Ovary (tissue), 9 donors: ENCODE results near the gene KCNQ5. TPM values are rescaled to one million over a fixed set of nuclear protein-coding genes. Genes with fewer than 3 reads are reported as not detected.
A peak's percentile ranks its signal among the peaks of the same experiment; 100 is the strongest.

ENCODE experiments used
- DNase-seq, 5 donors: peaks; one replicate each; pipeline ENCODE4 v3.0.0-alpha.2; 2019 to 2020
- H3K27ac ChIP-seq, 2 donors: fragments of 200-600 bp; one replicate each; pipeline versions ENCODE4 v1.5.1 to v1.8.0; 2019 to 2022
- H3K27me3 ChIP-seq: fragments of 200-600 bp; one replicate; pipeline ENCODE4 v1.8.0; 2022
- H3K36me3 ChIP-seq: fragments of 200-600 bp; sonication (generic); one replicate; pipeline ENCODE4 v1.5.1; 2019
- H3K4me1 ChIP-seq: one replicate; pipeline ENCODE4 v1.8.1; 2013; ENCODE audit warnings: mild to moderate bottlenecking, moderate library complexity; ENCODE audit not compliant: insufficient read depth
- H3K4me3 ChIP-seq: fragments of 200-600 bp; sonication (generic); one replicate; pipeline ENCODE4 v1.5.1; 2017
- H3K9me3 ChIP-seq, 2 donors: fragments of 200-600 bp in 1 of 2; sonication (generic) in 1 of 2; one replicate each; pipeline versions ENCODE4 v1.5.1 to v1.8.1; 2013 to 2019; ENCODE audit warnings: mild to moderate bottlenecking in 1 of 2, moderate library complexity in 1 of 2
- EP300 ChIP-seq: sonication (generic); formaldehyde crosslinking; IDR thresholded peaks from one replicate; pipeline ENCODE4 v1.6.1; 2017; ENCODE audit warnings: antibody characterized with exemption
- POLR2A ChIP-seq: fragments of 450-650 bp; IDR thresholded peaks from one replicate; pipeline ENCODE4 v1.6.1; 2017; ENCODE audit warnings: antibody characterized with exemption, mild to moderate bottlenecking, moderate library complexity
- WGBS, 3 donors: extraction: QIAGEN DNeasy Blood & Tissue Kit in 1 of 3; methylation state at CpG; one replicate each; pipeline versions ENCODE4 v1.1.5 to v1.1.7; 2013 to 2017; 5-methylcytosine and 5-hydroxymethylcytosine counted together
- intact Hi-C, 4 donors: fragments of 100-400 bp; cut with DNase I; formaldehyde crosslinking; loops; one replicate each; pipeline versions ENCODE4 v1.11.0 to v1.15.1; 2022 to 2023
- polyA plus RNA-seq, 2 donors: library from polyadenylated mRNA; stranded (reverse); fragments of 200-250 nt in 1 of 2; fragments of 350-450 nt in 1 of 2; fragmentation: Illumina TruSeq in 1 of 2; extraction: RNeasy Lipid Tissue Mini Kit (QIAGEN cat#74804) in 1 of 2; gene quantifications; one replicate each; pipeline ENCODE4 v1.2.3, GENCODE V29; 2013 to 2014
- total RNA-seq, 7 donors: library from RNA; depleted of rRNA in 2 of 7; stranded (reverse); fragments of >200 nt in 2 of 7; fragmentation: NEBNext Ultra II Directional in 3 of 7; extraction: Animal tissue kit (Norgen Biotek cat#: 25700) in 3 of 7; gene quantifications; one replicate each; pipeline versions ENCODE4 v1.1.0 to v1.2.4, GENCODE V29; 2016 to 2023
- TF ChIP-seq, protein P1 (sequence below), 3 donors: fragments of 450-650 bp in 2 of 3; fragments of 200-600 bp in 1 of 3; IDR thresholded peaks; one replicate each; pipeline versions ENCODE4 v1.5.1 to v1.8.0; 2016 to 2022; ENCODE audit warnings: antibody characterized with exemption in 3 of 3, mild to moderate bottlenecking in 1 of 3
- donor health status: DM: no; HTN: no; CAD: no; lungs with moderate emphysema.
- donor health status: DM: no; HTN: no; CAD: no.
- donor health status: Bipolar disorder and iron deficiency.
- donor health status: DM: yes; HTN: yes; CAD: no.
- donor health status: DM: no; HTN: no; CAD: no.
- donor health status: DM: yes; HTN: yes; CAD: no.

Gene KCNQ5
- total and polyA plus RNA-seq, 9 donors, result 0.02 to 0.80 (median 0.15) TPM; not detected in 2

DNA sequence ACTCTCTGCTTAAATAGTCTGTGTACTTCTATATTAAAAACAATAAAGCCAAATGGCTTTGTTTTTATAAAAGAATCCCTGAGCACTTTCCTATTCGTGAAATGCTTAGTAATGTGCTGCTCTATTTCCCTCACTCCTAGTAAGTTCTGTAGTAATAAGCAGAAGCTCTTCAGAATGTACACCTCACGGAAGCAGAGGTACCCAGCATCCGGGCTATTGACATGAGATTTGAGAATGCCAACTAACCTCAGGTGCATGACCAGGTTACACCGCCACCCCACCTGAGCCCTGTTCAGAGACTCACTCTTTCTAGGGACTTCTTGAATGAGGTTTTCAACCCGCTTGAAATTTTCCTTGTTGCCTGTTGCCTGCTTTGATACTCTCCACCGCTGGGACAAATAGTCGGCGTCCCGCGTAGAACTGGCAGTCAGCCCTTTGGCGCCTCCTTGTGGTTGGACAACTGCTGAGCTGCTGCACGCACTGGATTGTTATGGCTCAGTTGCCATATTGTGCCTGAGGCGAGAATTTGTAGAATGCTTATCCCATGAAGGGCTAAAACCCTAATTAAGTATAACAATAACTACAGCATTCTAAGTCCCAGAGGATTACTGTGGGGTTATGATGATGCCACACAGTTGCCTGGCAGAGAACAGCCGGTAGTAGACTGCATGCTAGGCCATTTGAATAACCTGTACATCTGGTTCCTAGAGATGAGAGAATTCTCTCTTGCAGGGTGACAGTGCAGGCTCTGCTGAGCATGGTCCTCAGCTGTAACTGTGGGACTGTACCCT lies 508.0 kb downstream of the KCNQ5 start:
- 19 to 25% (median 25%) methylated on average over 14 of the region's 14 CpGs for WGBS, 3 donors
- H3K9me3 ChIP-seq, result no peaks in the 10 kb centered on the region
- TF ChIP-seq EP300 (no peak), POLR2A (no peak)
- TF ChIP-seq, protein P1, sequence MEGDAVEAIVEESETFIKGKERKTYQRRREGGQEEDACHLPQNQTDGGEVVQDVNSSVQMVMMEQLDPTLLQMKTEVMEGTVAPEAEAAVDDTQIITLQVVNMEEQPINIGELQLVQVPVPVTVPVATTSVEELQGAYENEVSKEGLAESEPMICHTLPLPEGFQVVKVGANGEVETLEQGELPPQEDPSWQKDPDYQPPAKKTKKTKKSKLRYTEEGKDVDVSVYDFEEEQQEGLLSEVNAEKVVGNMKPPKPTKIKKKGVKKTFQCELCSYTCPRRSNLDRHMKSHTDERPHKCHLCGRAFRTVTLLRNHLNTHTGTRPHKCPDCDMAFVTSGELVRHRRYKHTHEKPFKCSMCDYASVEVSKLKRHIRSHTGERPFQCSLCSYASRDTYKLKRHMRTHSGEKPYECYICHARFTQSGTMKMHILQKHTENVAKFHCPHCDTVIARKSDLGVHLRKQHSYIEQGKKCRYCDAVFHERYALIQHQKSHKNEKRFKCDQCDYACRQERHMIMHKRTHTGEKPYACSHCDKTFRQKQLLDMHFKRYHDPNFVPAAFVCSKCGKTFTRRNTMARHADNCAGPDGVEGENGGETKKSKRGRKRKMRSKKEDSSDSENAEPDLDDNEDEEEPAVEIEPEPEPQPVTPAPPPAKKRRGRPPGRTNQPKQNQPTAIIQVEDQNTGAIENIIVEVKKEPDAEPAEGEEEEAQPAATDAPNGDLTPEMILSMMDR (IDR thresholded peaks at IDR 0.05), result peak in 1 of 3 donors; percentile 12
- intact Hi-C loops, result no loop called here
- H3K4me1 ChIP-seq, result no peaks in the 10 kb centered on the region
- no peak overlapping the region for H3K27ac ChIP-seq
- H3K36me3 ChIP-seq, result no peaks in the 10 kb centered on the region
- DNase-seq, result peak; percentile 13 to 58 (median 31)
- H3K4me3 ChIP-seq, result no peak overlapping the region
- H3K27me3 ChIP-seq, result no peaks in the 10 kb centered on the region

DNA sequence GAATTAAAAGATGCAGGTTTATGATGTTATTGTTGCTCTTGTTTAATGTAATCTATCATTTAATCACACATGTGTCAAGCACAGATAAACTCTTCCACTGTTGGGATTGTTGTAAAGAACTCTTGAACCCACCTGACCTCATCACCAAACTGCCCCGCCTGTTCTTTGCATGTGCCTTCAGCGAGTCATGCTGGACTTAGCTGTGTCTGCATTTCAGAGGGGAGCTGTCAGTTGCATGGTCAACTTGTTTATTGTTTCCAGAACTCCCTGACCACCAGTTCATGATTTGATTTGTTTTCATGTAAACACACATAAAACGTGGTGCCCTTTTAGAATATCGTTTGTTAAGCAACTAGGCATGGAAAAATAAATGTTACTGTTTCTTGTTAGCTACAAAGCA lies 509.8 kb downstream of the KCNQ5 start:
- Histone ChIP-seq H3K4me3 (no peak overlapping the region), H3K36me3 (no peaks in the 10 kb centered on the region), H3K27ac (no peak overlapping the region), H3K9me3 (no peaks in the 10 kb centered on the region), H3K4me1 (no peaks in the 10 kb centered on the region), H3K27me3 (no peaks in the 10 kb centered on the region)
- TF ChIP-seq EP300 (no peak), POLR2A (no peak)
- TF ChIP-seq, protein P1 (IDR thresholded peaks at IDR 0.05), result no peak
- no peak for DNase-seq
- intact Hi-C loops, result no loop called here
- 38 to 50% (median 42%) methylated on average over 4 of the region's 4 CpGs for WGBS, 3 donors

DNA sequence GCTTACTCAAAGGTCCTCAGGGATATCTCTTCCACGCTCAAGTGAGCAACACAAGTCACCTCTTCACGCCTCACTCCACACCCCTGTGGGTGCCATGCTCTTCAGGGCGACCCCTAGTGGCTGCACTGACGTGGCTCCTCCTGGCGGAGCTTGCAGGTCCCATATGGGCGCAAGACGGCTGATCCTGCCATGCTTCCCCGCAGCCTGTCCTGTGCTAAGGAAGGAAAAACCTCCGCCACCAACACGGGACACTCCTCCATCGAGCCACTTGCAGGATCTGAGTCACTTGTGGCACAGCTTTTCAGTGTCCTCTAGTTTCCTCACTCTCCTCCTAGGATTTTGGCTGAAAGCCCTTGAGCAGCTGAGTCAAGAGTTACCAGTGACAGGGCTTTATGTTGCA lies 512.7 kb downstream of the KCNQ5 start:
- no peaks in the 10 kb centered on the region for H3K27me3 ChIP-seq
- H3K4me1 ChIP-seq, result no peaks in the 10 kb centered on the region
- H3K36me3 ChIP-seq, result no peaks in the 10 kb centered on the region
- 56 to 70% (median 59%) methylated on average over 11 of the region's 11 CpGs for WGBS, 3 donors
- intact Hi-C loops, result no loop called here
- H3K27ac ChIP-seq, result no peak overlapping the region
- H3K4me3 ChIP-seq, result no peak overlapping the region
- DNase-seq, result no peak
- TF ChIP-seq POLR2A (no peak), EP300 (no peak)
- TF ChIP-seq, protein P1 (IDR thresholded peaks at IDR 0.05), result no peak
- no peaks in the 10 kb centered on the region for H3K9me3 ChIP-seq

DNA sequence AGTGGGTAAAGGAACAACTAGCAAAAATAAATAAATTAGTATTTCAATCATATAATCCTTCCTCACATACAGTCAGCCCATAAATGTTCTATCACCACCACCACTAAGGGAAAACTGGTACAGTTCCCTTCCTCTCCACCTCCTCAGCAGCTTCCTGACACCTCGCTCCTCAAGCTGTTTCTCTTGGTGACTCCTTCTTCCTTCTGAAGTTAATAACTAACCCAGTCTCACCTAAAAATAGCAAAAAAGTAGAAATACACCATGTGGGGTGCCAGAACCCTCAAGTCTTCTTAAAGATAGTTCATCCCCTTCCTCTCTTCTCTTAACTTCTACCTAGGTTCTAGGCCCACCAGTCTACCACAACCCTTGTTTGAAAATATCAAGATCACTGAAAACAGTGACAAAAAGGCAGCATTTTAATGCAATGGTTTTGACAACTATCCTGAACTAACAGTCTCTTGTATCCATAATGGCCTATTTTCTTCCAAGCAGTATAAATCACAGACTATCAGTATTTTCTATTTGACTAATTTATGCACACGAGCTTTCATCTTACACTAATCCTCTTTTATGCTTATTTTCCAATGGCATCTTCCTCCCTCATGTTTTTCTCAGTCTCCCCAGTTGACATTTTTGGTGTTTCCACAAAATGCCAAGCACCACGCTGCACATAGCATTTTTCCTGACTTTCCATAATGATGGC lies 518.0 kb downstream of the KCNQ5 start:
- Histone ChIP-seq H3K4me1 (no peaks in the 10 kb centered on the region), H3K9me3 (no peaks in the 10 kb centered on the region), H3K27ac (no peak overlapping the region), H3K4me3 (no peak overlapping the region), H3K27me3 (no peaks in the 10 kb centered on the region), H3K36me3 (no peaks in the 10 kb centered on the region)
- intact Hi-C loops, result no loop called here
- no peak for DNase-seq
- 73 to 79% (median 77%) methylated on average over 3 of the region's 3 CpGs for WGBS, 3 donors
- TF ChIP-seq POLR2A (no peak), EP300 (no peak)
- TF ChIP-seq, protein P1 (IDR thresholded peaks at IDR 0.05), result no peak
